KMS-11 (cell line): ENCODE results near the gene ZNF226.
A peak's percentile ranks its signal among the peaks of the same experiment; 100 is the strongest.
"Not testable (repeated sequence)": the region's sequence is repeated elsewhere in the genome, so short reads cannot be mapped to it uniquely, and the experiment has no call there.

ENCODE experiments used
- H2AFZ ChIP-seq: fragments of 200-600 bp; sonication (generic); 2 replicates; pipeline ENCODE4 v1.6.1; 2016; ENCODE audit warnings: antibody characterized with exemption, mixed run types, low read depth
- H3K27ac ChIP-seq: fragments of 200-600 bp; sonication (generic); 2 replicates; pipeline ENCODE4 v1.6.1; 2016; ENCODE audit warnings: mild to moderate bottlenecking, mixed run types
- H3K27me3 ChIP-seq: fragments of 200-600 bp; sonication (generic); 2 replicates; pipeline ENCODE4 v1.6.1; 2017; ENCODE audit warnings: mild to moderate bottlenecking, low read depth, mixed run types, moderate library complexity; ENCODE audit not compliant: insufficient read depth
- H3K36me3 ChIP-seq: fragments of 200-600 bp; sonication (generic); 2 replicates; pipeline ENCODE4 v1.6.1; 2017; ENCODE audit warnings: mild to moderate bottlenecking, mixed run types; ENCODE audit not compliant: insufficient read depth
- H3K4me1 ChIP-seq: fragments of 200-600 bp; sonication (generic); 2 replicates; pipeline ENCODE4 v1.6.1; 2016; ENCODE audit warnings: mild to moderate bottlenecking, low read depth, mixed run types; ENCODE audit not compliant: poor library complexity, severe bottlenecking
- H3K4me2 ChIP-seq: fragments of 200-600 bp; sonication (generic); 2 replicates; pipeline ENCODE4 v1.7.0; 2016; ENCODE audit warnings: mild to moderate bottlenecking, mixed run types
- H3K4me3 ChIP-seq: fragments of 200-600 bp; sonication (generic); IDR thresholded peaks from 2 replicates; pipeline ENCODE4 v1.6.1; 2017; ENCODE audit warnings: low read depth, low read length, mixed read lengths; ENCODE audit not compliant: insufficient read depth
- H3K79me2 ChIP-seq: fragments of 200-600 bp; sonication (generic); 2 replicates; pipeline ENCODE4 v1.6.1; 2016; ENCODE audit warnings: low read depth, mixed run types; ENCODE audit not compliant: insufficient read depth
- H3K9ac ChIP-seq: fragments of 200-600 bp; sonication (generic); 2 replicates; pipeline ENCODE4 v1.6.1; 2016; ENCODE audit warnings: mild to moderate bottlenecking, mixed run types
- H4K20me1 ChIP-seq: fragments of 200-600 bp; sonication (generic); 2 replicates; pipeline ENCODE4 v1.6.1; 2016; ENCODE audit warnings: mild to moderate bottlenecking, mixed run types; ENCODE audit not compliant: insufficient read depth
- TF ChIP-seq, protein P1 (sequence below): fragments of 200-600 bp; sonication (generic); conservative IDR thresholded peaks from 2 replicates; pipeline ENCODE4 v1.6.1; 2017; ENCODE audit warnings: low read depth, mild to moderate bottlenecking, antibody characterized with exemption, low read length, moderate library complexity, mixed read lengths

The ZNF226 gene

DNA sequence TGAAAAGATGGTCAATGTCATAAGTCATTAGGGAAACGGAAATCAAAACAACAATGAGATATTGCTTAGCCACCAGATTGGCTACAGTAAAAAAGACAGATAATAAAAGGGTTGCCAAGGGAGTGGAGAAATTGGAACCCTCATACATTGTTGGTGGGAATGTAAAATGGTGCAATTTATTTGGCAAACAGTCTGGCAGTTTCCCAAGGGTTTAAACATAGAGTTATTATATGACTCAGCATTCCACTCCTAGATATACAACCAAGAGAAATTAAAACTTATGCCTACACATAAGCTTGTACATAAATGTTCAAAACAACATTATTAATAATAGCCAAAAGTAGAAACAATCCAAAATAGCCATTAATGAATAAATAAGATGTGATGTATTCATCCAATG is 37.6 kb downstream of the ZNF226 start:
- H3K27me3 ChIP-seq: no peaks in the 10 kb centered on the region
- no peak overlapping the region for H3K4me3 ChIP-seq
- no peak overlapping the region for H2AFZ ChIP-seq
- no peak overlapping the region for H3K9ac ChIP-seq
- H3K4me1 ChIP-seq: no peaks in the 10 kb centered on the region
- H3K4me2 ChIP-seq: no peak overlapping the region
- no peaks in the 10 kb centered on the region for H4K20me1 ChIP-seq
- no peaks in the 10 kb centered on the region for H3K79me2 ChIP-seq
- no peaks in the 10 kb centered on the region for H3K36me3 ChIP-seq
- no peak overlapping the region for H3K27ac ChIP-seq
- TF ChIP-seq, protein P1, sequence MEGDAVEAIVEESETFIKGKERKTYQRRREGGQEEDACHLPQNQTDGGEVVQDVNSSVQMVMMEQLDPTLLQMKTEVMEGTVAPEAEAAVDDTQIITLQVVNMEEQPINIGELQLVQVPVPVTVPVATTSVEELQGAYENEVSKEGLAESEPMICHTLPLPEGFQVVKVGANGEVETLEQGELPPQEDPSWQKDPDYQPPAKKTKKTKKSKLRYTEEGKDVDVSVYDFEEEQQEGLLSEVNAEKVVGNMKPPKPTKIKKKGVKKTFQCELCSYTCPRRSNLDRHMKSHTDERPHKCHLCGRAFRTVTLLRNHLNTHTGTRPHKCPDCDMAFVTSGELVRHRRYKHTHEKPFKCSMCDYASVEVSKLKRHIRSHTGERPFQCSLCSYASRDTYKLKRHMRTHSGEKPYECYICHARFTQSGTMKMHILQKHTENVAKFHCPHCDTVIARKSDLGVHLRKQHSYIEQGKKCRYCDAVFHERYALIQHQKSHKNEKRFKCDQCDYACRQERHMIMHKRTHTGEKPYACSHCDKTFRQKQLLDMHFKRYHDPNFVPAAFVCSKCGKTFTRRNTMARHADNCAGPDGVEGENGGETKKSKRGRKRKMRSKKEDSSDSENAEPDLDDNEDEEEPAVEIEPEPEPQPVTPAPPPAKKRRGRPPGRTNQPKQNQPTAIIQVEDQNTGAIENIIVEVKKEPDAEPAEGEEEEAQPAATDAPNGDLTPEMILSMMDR: no peak

DNA sequence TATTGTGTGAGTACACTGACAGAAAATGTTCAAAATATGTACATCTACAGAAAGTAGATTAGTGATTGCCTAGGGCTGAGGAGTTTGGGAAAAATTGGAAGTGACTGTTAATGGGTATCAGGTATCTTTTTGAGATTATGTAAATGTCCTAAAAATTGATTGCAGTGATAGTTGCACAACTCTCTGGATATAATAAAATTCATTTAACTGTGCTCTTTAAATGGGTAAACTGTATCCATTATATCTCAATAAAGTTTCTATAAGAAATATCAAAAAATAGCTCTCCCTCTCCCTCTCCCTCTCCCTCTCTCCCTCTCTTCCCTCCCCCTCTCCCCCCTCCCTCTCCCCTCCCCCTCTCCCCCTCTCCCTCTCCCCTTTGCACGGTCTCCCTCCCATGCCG is 38.1 kb downstream of the ZNF226 start:
- Histone ChIP-seq H2AFZ (no peak overlapping the region), H3K9ac (no peak overlapping the region), H3K27ac (no peak overlapping the region), H3K4me2 (no peak overlapping the region), H3K4me3 (no peak overlapping the region), H4K20me1 (no peaks in the 10 kb centered on the region), H3K79me2 (no peaks in the 10 kb centered on the region), H3K36me3 (no peaks in the 10 kb centered on the region), H3K27me3 (no peaks in the 10 kb centered on the region), H3K4me1 (no peaks in the 10 kb centered on the region)
- TF ChIP-seq, protein P1: no peak

DNA sequence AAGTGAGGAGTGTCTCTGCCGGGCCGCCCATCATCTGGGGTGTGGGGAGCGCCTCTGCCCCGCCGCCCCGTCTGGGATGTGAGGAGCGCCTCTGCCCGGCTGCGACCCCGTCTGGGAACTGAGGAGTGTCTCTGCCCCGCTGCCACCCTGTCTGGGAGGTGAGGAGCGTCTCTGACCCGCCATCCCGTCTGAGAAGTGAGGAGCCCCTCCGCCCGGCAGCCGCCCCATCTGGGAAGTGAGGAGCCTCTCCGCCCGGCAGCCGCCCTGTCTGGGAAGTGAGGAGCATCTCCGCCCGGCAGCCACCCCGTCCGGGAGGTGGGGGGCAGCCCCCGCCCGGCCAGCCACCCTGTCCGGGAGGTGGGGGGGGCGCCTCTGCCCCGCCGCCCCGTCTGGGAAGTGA is 39.0 kb downstream of the ZNF226 start:
- H3K4me3 ChIP-seq, H3K36me3 ChIP-seq: not testable (repeated sequence)

DNA sequence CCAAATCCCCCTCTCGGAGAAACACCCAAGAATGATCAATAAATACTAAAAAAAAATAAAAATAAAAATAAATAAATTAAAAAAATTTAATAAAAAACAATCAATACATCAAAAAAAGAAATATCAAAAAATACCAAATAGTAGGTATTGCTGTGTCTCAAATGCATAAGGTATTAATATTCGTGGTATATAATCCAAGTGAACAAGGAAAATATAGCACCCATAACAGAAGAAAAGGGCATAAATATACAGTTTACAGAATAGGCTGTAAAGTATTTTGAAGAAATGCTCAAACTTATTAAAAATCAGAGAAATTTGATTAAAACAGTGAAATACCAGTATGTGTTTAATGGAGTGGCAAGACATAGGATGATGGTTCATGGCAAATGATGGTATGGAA is 39.9 kb downstream of the ZNF226 start:
- H2AFZ ChIP-seq: no peak overlapping the region
- H3K4me1 ChIP-seq: no peaks in the 10 kb centered on the region
- H3K79me2 ChIP-seq: no peaks in the 10 kb centered on the region
- H3K27me3 ChIP-seq: no peaks in the 10 kb centered on the region
- no peak overlapping the region for H3K4me3 ChIP-seq
- no peaks in the 10 kb centered on the region for H4K20me1 ChIP-seq
- H3K36me3 ChIP-seq: no peaks in the 10 kb centered on the region
- TF ChIP-seq, protein P1: no peak
- H3K27ac ChIP-seq: no peak overlapping the region
- no peak overlapping the region for H3K4me2 ChIP-seq
- H3K9ac ChIP-seq: no peak overlapping the region

More for the DNA sequence above, 39.0 kb downstream of the ZNF226 start:
- H4K20me1 ChIP-seq, H3K27me3 ChIP-seq, H3K79me2 ChIP-seq, H3K4me1 ChIP-seq, H3K27ac ChIP-seq, H3K4me2 ChIP-seq, H2AFZ ChIP-seq, H3K9ac ChIP-seq: not testable (repeated sequence)

DNA sequence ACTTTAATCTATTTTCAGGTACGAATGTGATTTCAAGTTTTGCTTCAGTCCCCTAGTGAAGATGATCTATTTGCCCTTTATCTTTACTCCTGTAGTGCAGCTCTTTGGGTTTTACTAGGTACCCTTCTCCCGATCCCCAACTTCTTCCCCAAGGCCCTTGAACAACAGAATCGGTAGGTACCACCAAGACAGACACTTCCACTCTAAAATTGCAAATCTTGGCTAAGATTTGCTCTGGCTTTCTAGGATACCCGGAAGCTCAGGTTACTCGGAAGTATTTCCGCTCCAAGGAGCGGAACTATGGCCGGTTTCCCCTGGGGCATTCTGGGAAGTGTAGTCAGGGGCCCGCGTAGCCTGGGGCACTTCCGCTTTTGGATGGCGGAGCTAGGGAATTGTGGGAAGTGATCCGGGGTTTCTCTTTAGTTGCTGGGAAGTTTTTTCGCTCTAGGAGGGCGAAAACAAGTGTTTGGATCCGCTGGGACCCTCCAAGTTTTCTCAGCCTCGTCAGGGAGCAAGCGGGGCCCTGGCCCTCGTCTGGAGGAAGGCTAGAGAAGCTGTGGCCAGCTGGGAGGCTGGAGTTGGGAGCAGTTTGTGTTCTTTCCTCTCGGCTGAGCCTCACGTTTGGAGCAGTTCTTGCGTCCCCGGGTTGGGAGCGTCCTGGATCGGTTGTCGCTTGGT is 42.4 kb downstream of the ZNF226 start:
- no peak overlapping the region for H3K4me3 ChIP-seq
- H2AFZ ChIP-seq: peak overlapping the region; percentile 78
- no peaks in the 10 kb centered on the region for H3K36me3 ChIP-seq
- H3K4me1 ChIP-seq: no peaks in the 10 kb centered on the region
- no peaks in the 10 kb centered on the region for H3K27me3 ChIP-seq
- peak overlapping the region; percentile 48; the same call in 1 of the 2 replicates for H3K9ac ChIP-seq
- no peaks in the 10 kb centered on the region for H4K20me1 ChIP-seq
- H3K79me2 ChIP-seq: no peaks in the 10 kb centered on the region
- H3K27ac ChIP-seq: peak overlapping the region; percentile 6; the same call in 1 of the 2 replicates
- TF ChIP-seq, protein P1: no peak
- H3K4me2 ChIP-seq: peak overlapping the region; percentile 53
